ENCODE results near the gene ATP8A1.
A peak's percentile ranks its signal among the peaks of the same experiment; 100 is the strongest.

ATP8A1 gene

DNA sequence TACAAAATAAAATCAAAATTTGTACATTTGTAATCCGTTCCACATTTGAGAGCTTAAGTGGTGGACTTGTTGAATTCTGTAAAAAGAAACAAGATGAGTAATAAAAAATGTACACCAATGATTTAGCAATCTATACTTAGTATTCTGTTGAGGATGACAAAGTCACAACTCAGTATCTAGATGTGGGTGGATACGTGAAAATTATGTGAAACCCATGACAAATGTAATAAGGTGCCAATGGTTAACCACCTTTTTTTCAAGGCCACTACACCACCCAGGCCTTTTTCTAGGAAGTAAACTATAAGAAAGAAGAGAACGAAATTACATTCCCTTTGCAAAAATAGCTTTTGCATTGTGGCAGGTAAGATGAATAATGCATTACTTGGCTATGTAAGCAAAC is 77.0 kb downstream of the ATP8A1 start:
- no peak for DNase-seq (ENCODE audit: low read depth)
- TF ChIP-seq, protein P1, sequence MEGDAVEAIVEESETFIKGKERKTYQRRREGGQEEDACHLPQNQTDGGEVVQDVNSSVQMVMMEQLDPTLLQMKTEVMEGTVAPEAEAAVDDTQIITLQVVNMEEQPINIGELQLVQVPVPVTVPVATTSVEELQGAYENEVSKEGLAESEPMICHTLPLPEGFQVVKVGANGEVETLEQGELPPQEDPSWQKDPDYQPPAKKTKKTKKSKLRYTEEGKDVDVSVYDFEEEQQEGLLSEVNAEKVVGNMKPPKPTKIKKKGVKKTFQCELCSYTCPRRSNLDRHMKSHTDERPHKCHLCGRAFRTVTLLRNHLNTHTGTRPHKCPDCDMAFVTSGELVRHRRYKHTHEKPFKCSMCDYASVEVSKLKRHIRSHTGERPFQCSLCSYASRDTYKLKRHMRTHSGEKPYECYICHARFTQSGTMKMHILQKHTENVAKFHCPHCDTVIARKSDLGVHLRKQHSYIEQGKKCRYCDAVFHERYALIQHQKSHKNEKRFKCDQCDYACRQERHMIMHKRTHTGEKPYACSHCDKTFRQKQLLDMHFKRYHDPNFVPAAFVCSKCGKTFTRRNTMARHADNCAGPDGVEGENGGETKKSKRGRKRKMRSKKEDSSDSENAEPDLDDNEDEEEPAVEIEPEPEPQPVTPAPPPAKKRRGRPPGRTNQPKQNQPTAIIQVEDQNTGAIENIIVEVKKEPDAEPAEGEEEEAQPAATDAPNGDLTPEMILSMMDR (IDR thresholded peaks at IDR 0.05; ENCODE audit: insufficient read depth, low read depth, low read length, missing control alignments): no peak
- no peak overlapping the region for H3K4me3 ChIP-seq (ENCODE audit: low read length)

DNA sequence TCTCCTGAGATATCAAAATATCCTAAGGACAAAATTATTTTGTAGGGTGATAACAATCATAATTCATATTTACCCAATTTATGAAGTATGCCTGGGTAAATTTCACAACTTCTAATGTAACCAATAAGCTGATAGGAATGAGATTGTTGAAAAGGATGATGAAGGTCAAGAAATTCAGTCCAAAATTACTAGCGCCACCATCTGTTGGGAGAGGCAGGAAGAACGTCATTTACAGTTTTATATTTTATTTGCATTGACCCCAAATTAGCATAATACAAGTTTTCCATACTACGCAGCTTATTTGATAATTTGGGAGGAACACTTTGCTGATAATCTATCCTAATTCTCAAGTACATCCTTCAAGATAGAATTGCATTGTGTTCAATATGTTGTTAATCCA is 78.7 kb downstream of the ATP8A1 start:
- no peak for DNase-seq (ENCODE audit: low read depth)
- no peak overlapping the region for H3K4me3 ChIP-seq (ENCODE audit: low read length)
- TF ChIP-seq, protein P1 (IDR thresholded peaks at IDR 0.05; ENCODE audit: insufficient read depth, low read depth, low read length, missing control alignments): no peak

DNA sequence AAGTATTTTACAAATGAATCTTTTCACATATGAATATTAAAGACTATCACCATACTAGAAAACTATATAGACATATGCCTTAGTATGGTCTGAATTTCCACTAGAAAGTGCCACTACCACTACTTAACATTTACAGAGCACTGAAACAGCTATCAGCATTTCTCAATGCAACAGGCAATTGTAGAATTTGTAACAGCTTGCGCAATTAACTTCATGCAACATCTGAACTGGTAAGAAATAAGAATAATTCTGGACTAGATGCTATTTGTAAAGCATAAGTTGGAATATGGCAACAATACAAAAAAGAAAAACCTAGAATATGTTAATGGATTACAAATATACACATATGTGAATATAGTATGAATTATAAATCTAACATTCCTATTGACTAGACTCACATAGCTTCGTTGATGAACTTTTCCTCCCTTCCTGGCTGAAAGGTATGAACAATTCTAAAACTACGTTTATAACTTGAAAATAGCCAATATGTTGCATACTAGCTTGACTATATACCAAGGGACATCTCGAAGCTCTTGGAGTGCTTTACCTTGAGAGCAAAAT is 82.0 kb downstream of the ATP8A1 start:
- TF ChIP-seq, protein P1 (IDR thresholded peaks at IDR 0.05; ENCODE audit: insufficient read depth, low read depth, low read length, missing control alignments): no peak
- H3K4me3 ChIP-seq (ENCODE audit: low read length): no peak overlapping the region
- no peak for DNase-seq (ENCODE audit: low read depth)

- no peak overlapping the region for H3K4me3 ChIP-seq (ENCODE audit: low read length)
- TF ChIP-seq, protein P1 (IDR thresholded peaks at IDR 0.05; ENCODE audit: insufficient read depth, low read depth, low read length, missing control alignments): no peak
Observed at GRCh38 chr4:42573249-42573648, 83.7 kb downstream of the ATP8A1 start.

DNA sequence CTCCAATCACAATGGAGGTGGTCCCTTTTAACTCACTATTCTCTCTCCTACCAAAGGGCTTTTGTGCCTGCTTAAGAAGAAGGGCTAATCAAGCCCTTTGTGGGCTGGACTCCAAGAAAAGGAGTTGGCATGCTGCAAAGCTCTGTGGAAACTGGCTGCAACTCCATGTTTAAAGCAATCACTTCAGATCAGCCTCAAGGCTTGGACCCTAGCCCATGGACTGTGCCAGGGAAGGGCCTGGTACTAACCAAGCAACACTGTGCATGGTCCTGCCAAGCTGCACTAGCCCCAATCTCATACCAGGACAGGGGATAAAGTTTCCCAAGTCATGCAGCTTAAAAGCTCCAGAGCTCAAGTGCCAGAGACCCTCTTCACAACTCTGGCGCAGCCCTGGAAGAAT is 86.7 kb downstream of the ATP8A1 start:
- TF ChIP-seq, protein P1 (IDR thresholded peaks at IDR 0.05; ENCODE audit: insufficient read depth, low read depth, low read length, missing control alignments): no peak
- H3K4me3 ChIP-seq (ENCODE audit: low read length): no peak overlapping the region
- no peak for DNase-seq (ENCODE audit: low read depth)

More at GRCh38 chr4:42573249-42573648, 83.7 kb downstream of the ATP8A1 start:
- DNase-seq (ENCODE audit: low read depth): no peak

DNA sequence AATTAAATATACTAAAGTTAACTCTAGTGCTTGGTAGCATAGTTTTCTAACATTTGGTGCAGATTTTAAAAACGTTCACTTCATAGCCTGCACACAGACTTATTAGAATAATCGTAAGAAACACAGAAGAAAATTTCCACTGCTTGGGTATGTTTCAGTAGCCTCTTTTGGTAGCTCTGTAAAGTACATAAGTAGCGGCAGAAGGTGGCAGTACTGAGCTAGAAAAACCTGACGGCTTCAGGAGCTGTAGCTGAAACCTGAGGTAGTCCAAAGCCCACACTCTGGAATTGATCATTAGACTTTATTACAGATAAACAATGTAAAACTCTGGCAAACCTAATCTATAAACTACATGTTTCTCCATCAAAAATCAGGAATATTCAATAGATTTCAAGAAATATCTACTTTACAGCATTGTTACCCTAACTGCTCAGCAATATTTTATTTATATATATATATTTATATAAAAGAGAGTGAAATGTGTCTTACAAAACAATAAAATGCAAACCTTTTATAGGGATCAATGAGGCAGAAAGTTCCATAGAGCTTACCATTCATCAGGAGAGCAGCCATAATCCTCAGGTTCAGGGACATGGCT is 88.2 kb downstream of the ATP8A1 start:
- TF ChIP-seq, protein P1 (IDR thresholded peaks at IDR 0.05; ENCODE audit: insufficient read depth, low read depth, low read length, missing control alignments): peak; percentile 79
- H3K4me3 ChIP-seq (ENCODE audit: low read length): no peak overlapping the region
- peak; percentile 75 for DNase-seq (ENCODE audit: low read depth)

- TF ChIP-seq, protein P1 (IDR thresholded peaks at IDR 0.05; ENCODE audit: insufficient read depth, low read depth, low read length, missing control alignments): no peak
- H3K4me3 ChIP-seq (ENCODE audit: low read length): no peak overlapping the region
- peak; percentile 5 for DNase-seq (ENCODE audit: low read depth)
Observed at GRCh38 chr4:42566835-42567234, 90.1 kb downstream of the ATP8A1 start.

All from epithelial cell of esophagus (primary cell).